Peyer's patch (tissue), 4 donors: ENCODE data around the gene AKAP6. TPM values are rescaled to one million over a fixed set of nuclear protein-coding genes. Genes with fewer than 3 reads are reported as not detected.

Experiments
- DNase-seq, 3 donors: peaks; one replicate each; pipeline ENCODE4 v3.0.0-alpha.2; 2017 to 2019
- H3K27ac ChIP-seq, 4 donors: fragments of 200-600 bp; sonication (generic); one replicate each; pipeline ENCODE4 v1.5.1; 2016 to 2019
- H3K27me3 ChIP-seq, 2 donors: fragments of 200-600 bp; sonication (generic); one replicate each; pipeline ENCODE4 v1.5.1; 2019
- H3K36me3 ChIP-seq, 3 donors: fragments of 200-600 bp; sonication (generic); one replicate each; pipeline ENCODE4 v1.5.1; 2016 to 2019
- H3K4me1 ChIP-seq, 4 donors: fragments of 200-600 bp; sonication (generic); one replicate each; pipeline ENCODE4 v1.5.1; 2016 to 2019
- H3K4me3 ChIP-seq, 4 donors: fragments of 200-600 bp; sonication (generic); 1 replicate in 3 of 4; 2 replicates in 1 of 4; pipeline ENCODE4 v1.5.1; 2016 to 2019; ENCODE audit warnings: mild to moderate bottlenecking in 1 of 4
- H3K9me3 ChIP-seq, 4 donors: fragments of 200-600 bp; sonication (generic); one replicate each; pipeline ENCODE4 v1.5.1; 2016 to 2019; ENCODE audit warnings: mild to moderate bottlenecking in 1 of 4
- POLR2A ChIP-seq, 2 donors: fragments of 450-650 bp; IDR thresholded peaks; one replicate each; pipeline ENCODE4 v1.5.1; 2017; ENCODE audit warnings: antibody characterized with exemption in 2 of 2, mild to moderate bottlenecking in 2 of 2, moderate library complexity in 2 of 2
- total RNA-seq, 4 donors: library from RNA; depleted of rRNA; stranded (reverse); fragments of >200 nt; gene quantifications; one replicate each; pipeline ENCODE4 v1.1.0, GENCODE V29; 2016
- TF ChIP-seq, protein P1 (sequence below), 6 experiments: fragments of 450-650 bp in 4 of 6; fragments of 200-600 bp in 2 of 6; sonication (generic) in 1 of 6; IDR thresholded peaks; one replicate each; pipeline ENCODE4 v1.5.1; 2017 to 2019; ENCODE audit warnings: antibody characterized with exemption in 6 of 6, mild to moderate bottlenecking in 3 of 6, moderate library complexity in 1 of 6

AKAP6 gene
- total RNA-seq, 4 donors from 2014 or later, result 7.6 to 21.5 (median 12.2) TPM

GRCh38 chr14:32421781-32422180 lies 92.7 kb downstream of the AKAP6 start:
- no peak for DNase-seq
- TF ChIP-seq POLR2A (IDR thresholded peaks at IDR 0.05), result no peak
- TF ChIP-seq, protein P1, sequence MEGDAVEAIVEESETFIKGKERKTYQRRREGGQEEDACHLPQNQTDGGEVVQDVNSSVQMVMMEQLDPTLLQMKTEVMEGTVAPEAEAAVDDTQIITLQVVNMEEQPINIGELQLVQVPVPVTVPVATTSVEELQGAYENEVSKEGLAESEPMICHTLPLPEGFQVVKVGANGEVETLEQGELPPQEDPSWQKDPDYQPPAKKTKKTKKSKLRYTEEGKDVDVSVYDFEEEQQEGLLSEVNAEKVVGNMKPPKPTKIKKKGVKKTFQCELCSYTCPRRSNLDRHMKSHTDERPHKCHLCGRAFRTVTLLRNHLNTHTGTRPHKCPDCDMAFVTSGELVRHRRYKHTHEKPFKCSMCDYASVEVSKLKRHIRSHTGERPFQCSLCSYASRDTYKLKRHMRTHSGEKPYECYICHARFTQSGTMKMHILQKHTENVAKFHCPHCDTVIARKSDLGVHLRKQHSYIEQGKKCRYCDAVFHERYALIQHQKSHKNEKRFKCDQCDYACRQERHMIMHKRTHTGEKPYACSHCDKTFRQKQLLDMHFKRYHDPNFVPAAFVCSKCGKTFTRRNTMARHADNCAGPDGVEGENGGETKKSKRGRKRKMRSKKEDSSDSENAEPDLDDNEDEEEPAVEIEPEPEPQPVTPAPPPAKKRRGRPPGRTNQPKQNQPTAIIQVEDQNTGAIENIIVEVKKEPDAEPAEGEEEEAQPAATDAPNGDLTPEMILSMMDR (IDR thresholded peaks at IDR 0.05), result no peak
- Histone ChIP-seq H3K27me3 (no peaks in the 10 kb centered on the region), H3K4me3 (no peak overlapping the region), H3K9me3 (no peaks in the 10 kb centered on the region), H3K27ac (no peak overlapping the region), H3K4me1 (peaks cover 0 to 6% (median 0%) of the 10 kb centered on the region in 4 donors), H3K36me3 (no peaks in the 10 kb centered on the region)

DNA sequence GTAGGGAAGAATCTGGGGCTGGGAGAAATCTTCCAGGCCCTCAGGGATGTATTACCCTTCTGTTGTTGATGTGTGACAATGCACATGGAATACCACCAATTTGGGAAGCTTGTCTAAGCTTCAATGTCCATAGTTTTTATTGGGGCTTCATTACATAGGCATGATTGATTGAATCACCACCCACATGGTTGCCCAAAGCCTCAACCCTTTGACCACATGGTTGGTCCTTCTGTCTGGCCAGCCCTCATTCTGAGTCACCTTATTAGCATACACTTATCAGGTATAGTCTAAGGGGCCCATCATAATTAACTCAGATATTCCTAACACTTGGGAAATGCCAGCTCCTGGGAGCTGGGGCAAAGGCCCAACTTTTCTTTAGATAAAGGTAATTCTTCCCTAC lies 93.3 kb downstream of the AKAP6 start:
- no peaks in the 10 kb centered on the region for H3K27me3 ChIP-seq
- no peak for DNase-seq
- H3K27ac ChIP-seq, result no peak overlapping the region
- TF ChIP-seq, protein P1 (IDR thresholded peaks at IDR 0.05), result no peak
- TF ChIP-seq POLR2A (IDR thresholded peaks at IDR 0.05), result no peak
- no peaks in the 10 kb centered on the region for H3K36me3 ChIP-seq
- H3K4me1 ChIP-seq, result peaks cover 0 to 6% (median 0%) of the 10 kb centered on the region in 4 donors
- H3K9me3 ChIP-seq, result no peaks in the 10 kb centered on the region
- no peak overlapping the region for H3K4me3 ChIP-seq

- H3K27ac ChIP-seq, result no peak overlapping the region
- H3K36me3 ChIP-seq, result no peaks in the 10 kb centered on the region
- no peak for DNase-seq
- no peak overlapping the region for H3K4me3 ChIP-seq
- H3K4me1 ChIP-seq, result no peaks in the 10 kb centered on the region
- TF ChIP-seq, protein P1 (IDR thresholded peaks at IDR 0.05), result no peak
- no peak for TF ChIP-seq POLR2A (IDR thresholded peaks at IDR 0.05)
- H3K27me3 ChIP-seq, result no peaks in the 10 kb centered on the region
- no peaks in the 10 kb centered on the region for H3K9me3 ChIP-seq
Observed at GRCh38 chr14:32426028-32426427, 96.9 kb downstream of the AKAP6 start.

GRCh38 chr14:32426586-32427388 lies 97.7 kb downstream of the AKAP6 start:
- H3K27ac ChIP-seq, result peak overlapping the region in 1 of 4 donors; percentile 39

GRCh38 chr14:32427726-32428528 lies 98.8 kb downstream of the AKAP6 start:
- Histone ChIP-seq H3K4me1 (no peaks in the 10 kb centered on the region), H3K4me3 (peak overlapping the region in 1 of 4 donors; percentile 0), H3K36me3 (no peaks in the 10 kb centered on the region), H3K27me3 (no peaks in the 10 kb centered on the region), H3K9me3 (no peaks in the 10 kb centered on the region), H3K27ac (peak overlapping the region in 1 of 4 donors; percentile 39)
- TF ChIP-seq, protein P1 (IDR thresholded peaks at IDR 0.05), result no peak
- no peak for TF ChIP-seq POLR2A (IDR thresholded peaks at IDR 0.05)
- DNase-seq, result no peak

More at GRCh38 chr14:32426586-32427388, 97.7 kb downstream of the AKAP6 start:
- Histone ChIP-seq H3K4me3 (no peak overlapping the region), H3K36me3 (no peaks in the 10 kb centered on the region), H3K9me3 (no peaks in the 10 kb centered on the region), H3K27me3 (no peaks in the 10 kb centered on the region), H3K4me1 (no peaks in the 10 kb centered on the region)
- no peak for TF ChIP-seq POLR2A (IDR thresholded peaks at IDR 0.05)
- TF ChIP-seq, protein P1 (IDR thresholded peaks at IDR 0.05), result no peak
- no peak for DNase-seq
